K562 (cell line): ENCODE data around the gene SELENOI.

Experiments
- ATF3 ChIP-seq, 2 experiments: fragments of 450-650 bp in 1 of 2; sonication (generic) in 1 of 2; formaldehyde crosslinking in 1 of 2; IDR thresholded peaks in 1 of 2; conservative IDR thresholded peaks in 1 of 2; 2 replicates each; pipeline versions ENCODE4 v1.6.1 to v1.8.1; 2016 to 2023; ENCODE audit warnings: mild to moderate bottlenecking in 2 of 2, moderate library complexity in 2 of 2, inconsistent platforms in 1 of 2, missing genetic modification reagents in 1 of 2
- BHLHE40 ChIP-seq: IDR thresholded peaks from 2 replicates; pipeline ENCODE4 v1.6.1; 2011; ENCODE audit warnings: low read length, improper control_type of control experiment
- ELF4 ChIP-seq: fragments of 450-650 bp; formaldehyde crosslinking; IDR thresholded peaks from 2 replicates; pipeline ENCODE4 v1.4.0; 2022; ENCODE audit warnings: missing genetic modification characterization
- EZH2 ChIP-seq: IDR thresholded peaks from 2 replicates; pipeline ENCODE4 v1.6.1; 2012; ENCODE audit warnings: low read depth, mild to moderate bottlenecking, inconsistent platforms, low read length, borderline replicate concordance
- NFIC ChIP-seq: fragments of 450-650 bp; IDR thresholded peaks from 2 replicates; pipeline ENCODE4 v1.6.1; 2017; ENCODE audit warnings: mild to moderate bottlenecking, inconsistent platforms
- POLR2A ChIP-seq: fragments of 450-650 bp; conservative IDR thresholded peaks from 2 replicates; pipeline ENCODE4 v1.6.1; 2016
- SNRNP70 ChIP-seq: fragments of 200-400 bp; formaldehyde crosslinking; optimal IDR thresholded peaks from 2 replicates; pipeline ENCODE3; 2017; ENCODE audit warnings: low read depth, low read length
- ZNF12 ChIP-seq: sonication (generic); formaldehyde crosslinking; IDR thresholded peaks from 2 replicates; pipeline ENCODE4 v1.4.0; 2020; ENCODE audit warnings: mild to moderate bottlenecking, missing genetic modification reagents

GRCh38 chr2:26326514-26326913 lies 19.4 kb upstream of the SELENOI start:
- TF ChIP-seq ELF4 (CRISPR knock-in tag) (no peak), BHLHE40 (no peak), ZNF12 (CRISPR knock-in tag) (no peak), ATF3 (IDR thresholded peaks at IDR 0.05) (no peak), ATF3 (CRISPR knock-in tag; conservative IDR thresholded peaks at IDR 0.05) (no peak), EZH2 (no peak), POLR2A (no peak), SNRNP70 (no peak), NFIC (no peak)
